Hepatocyte (in vitro differentiated cells): Measurements from ENCODE around the gene AKR1B15. TPM values are rescaled to one million over a fixed set of nuclear protein-coding genes. Genes with fewer than 3 reads are reported as not detected.

Experiments used
- polyA plus RNA-seq: library from polyadenylated mRNA; unstranded; fragments of >200 nt; fragmentation: Nextera tagmentation; extraction: Ambion mirVana; gene quantifications from 2 replicates; pipeline ENCODE4 v1.2.1, GENCODE V29; 2016
- total RNA-seq: library from RNA; depleted of rRNA; stranded (reverse); fragments of >200 nt; gene quantifications from 2 replicates; pipeline ENCODE4 v1.2.3, GENCODE V29; 2014

AKR1B15 gene
- total and polyA plus RNA-seq, 2 experiments from 2014 or later = 6.3 to 13.7 TPM

Other genes with a start within 250 kb of the AKR1B15 start
- gene SLC35B4, start 232.2 kb upstream of the AKR1B15 start, total RNA-seq = 12.8 and 13.7 TPM in 2 replicates
- gene SLC35B4, start 232.2 kb upstream of the AKR1B15 start, polyA plus RNA-seq = 18.8 and 24.1 TPM in 2 replicates
- gene AKR1B1, start 90.0 kb upstream of the AKR1B15 start, total RNA-seq = 129 and 146 TPM in 2 replicates
- 342 and 373 TPM in 2 replicates for gene AKR1B1, start 90.0 kb upstream of the AKR1B15 start, polyA plus RNA-seq
- 60.3 and 84.8 TPM in 2 replicates for gene AKR1B10, start 21.5 kb upstream of the AKR1B15 start, total RNA-seq
- gene AKR1B10, start 21.5 kb upstream of the AKR1B15 start, polyA plus RNA-seq = 94.4 and 95.0 TPM in 2 replicates
- gene BPGM, start 97.7 kb downstream of the AKR1B15 start, total RNA-seq = 23.2 and 25.0 TPM in 2 replicates
- gene BPGM, start 97.7 kb downstream of the AKR1B15 start, polyA plus RNA-seq = 25.7 and 37.6 TPM in 2 replicates
- gene CALD1, start 230.5 kb downstream of the AKR1B15 start, total RNA-seq = 207 and 219 TPM in 2 replicates
- 333 and 406 TPM in 2 replicates for gene CALD1, start 230.5 kb downstream of the AKR1B15 start, polyA plus RNA-seq